ENCODE data around the gene LCLAT1.

DNA sequence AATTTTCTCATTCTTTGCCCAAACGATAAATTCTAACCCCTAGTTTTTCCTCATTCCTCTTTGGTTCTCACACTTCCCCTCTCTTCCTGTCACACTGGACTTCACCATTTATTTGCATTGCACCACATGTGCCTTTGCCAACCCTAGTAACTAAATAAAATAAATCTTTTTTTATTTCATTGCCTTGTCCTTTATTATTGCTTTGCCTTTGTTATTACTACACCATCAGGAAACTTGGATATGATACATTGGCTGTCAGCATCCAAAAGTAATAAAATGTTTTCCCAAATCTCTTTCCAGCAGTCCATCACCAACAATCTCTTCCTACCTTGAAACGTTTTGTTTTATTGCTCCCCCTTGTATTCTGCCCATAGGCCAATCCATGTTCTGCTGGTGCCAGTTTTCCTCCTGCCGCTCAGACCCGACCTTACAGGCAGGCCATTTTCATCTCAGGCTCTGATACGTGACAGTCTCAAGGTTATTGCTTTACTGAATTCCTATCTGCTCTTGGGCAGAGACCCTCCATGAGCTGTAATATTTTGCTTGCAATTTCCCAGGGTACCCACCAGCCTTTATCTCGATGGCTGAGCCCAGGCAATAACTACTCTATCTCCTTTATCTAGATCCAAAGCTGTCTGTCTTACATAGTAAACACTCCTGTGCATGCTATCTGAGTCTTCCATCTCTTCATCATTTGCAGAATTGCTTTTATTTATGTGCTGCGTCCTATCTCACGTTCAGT, 19.3 kb upstream of the LCLAT1 start:
- TF ChIP-seq EP300 (IDR thresholded peaks at IDR 0.05) = no peak
- TF ChIP-seq POLR2AphosphoS5 (IDR thresholded peaks at IDR 0.05) = no peak
- TF ChIP-seq, protein P1, sequence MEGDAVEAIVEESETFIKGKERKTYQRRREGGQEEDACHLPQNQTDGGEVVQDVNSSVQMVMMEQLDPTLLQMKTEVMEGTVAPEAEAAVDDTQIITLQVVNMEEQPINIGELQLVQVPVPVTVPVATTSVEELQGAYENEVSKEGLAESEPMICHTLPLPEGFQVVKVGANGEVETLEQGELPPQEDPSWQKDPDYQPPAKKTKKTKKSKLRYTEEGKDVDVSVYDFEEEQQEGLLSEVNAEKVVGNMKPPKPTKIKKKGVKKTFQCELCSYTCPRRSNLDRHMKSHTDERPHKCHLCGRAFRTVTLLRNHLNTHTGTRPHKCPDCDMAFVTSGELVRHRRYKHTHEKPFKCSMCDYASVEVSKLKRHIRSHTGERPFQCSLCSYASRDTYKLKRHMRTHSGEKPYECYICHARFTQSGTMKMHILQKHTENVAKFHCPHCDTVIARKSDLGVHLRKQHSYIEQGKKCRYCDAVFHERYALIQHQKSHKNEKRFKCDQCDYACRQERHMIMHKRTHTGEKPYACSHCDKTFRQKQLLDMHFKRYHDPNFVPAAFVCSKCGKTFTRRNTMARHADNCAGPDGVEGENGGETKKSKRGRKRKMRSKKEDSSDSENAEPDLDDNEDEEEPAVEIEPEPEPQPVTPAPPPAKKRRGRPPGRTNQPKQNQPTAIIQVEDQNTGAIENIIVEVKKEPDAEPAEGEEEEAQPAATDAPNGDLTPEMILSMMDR (IDR thresholded peaks at IDR 0.05) = no peak
